ENCODE measurements around the gene ACADS.

DNA sequence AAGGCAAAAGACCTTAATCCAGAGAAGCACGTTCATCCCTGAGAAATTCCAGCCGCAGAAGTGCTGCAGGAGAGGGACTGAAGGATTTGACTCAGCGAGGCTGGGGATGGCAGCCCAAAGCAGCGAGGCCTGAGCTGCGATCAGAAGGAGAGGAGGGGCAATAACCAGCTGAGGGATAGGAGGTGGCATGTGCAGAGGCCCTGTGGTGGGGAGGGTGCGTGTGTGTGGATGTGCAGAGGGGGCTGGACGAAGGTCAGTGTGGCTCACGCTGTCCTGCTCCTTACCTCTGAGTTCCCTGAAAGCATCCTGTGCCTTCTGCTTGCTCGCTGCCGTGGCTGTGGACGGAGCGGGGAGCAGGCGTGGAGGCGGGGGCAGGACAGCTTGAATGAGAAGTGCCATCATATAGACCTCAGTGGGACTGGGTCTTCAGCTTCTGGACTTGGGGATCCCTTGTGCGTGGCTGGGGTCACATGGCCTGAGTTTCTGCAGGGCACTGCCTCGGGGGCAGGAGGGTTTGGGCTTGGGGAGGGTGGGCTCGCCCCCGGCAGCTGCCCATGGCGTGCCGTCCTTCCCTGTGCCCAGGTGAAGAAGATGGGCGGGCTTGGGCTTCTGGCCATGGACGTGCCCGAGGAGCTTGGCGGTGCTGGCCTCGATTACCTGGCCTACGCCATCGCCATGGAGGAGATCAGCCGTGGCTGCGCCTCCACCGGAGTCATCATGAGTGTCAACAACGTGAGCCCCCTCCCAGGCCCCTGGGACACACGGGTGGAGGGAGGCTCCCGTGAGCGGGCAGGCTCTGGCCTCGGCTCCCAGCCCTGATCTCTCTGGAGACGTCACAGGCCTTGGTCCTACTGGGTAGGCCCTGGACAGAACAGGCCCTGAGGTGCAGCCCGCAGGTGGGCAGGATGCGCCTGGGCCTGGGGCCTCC, 11.0 kb downstream of the ACADS start:
- TF ChIP-seq, protein P1, sequence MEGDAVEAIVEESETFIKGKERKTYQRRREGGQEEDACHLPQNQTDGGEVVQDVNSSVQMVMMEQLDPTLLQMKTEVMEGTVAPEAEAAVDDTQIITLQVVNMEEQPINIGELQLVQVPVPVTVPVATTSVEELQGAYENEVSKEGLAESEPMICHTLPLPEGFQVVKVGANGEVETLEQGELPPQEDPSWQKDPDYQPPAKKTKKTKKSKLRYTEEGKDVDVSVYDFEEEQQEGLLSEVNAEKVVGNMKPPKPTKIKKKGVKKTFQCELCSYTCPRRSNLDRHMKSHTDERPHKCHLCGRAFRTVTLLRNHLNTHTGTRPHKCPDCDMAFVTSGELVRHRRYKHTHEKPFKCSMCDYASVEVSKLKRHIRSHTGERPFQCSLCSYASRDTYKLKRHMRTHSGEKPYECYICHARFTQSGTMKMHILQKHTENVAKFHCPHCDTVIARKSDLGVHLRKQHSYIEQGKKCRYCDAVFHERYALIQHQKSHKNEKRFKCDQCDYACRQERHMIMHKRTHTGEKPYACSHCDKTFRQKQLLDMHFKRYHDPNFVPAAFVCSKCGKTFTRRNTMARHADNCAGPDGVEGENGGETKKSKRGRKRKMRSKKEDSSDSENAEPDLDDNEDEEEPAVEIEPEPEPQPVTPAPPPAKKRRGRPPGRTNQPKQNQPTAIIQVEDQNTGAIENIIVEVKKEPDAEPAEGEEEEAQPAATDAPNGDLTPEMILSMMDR (IDR thresholded peaks at IDR 0.05): no peak
- TF ChIP-seq ZNF121 (CRISPR knock-in tag; IDR thresholded peaks at IDR 0.05): no peak
- no peak for TF ChIP-seq NR2C2 (CRISPR knock-in tag; IDR thresholded peaks at IDR 0.05)
- TF ChIP-seq, protein P2, sequence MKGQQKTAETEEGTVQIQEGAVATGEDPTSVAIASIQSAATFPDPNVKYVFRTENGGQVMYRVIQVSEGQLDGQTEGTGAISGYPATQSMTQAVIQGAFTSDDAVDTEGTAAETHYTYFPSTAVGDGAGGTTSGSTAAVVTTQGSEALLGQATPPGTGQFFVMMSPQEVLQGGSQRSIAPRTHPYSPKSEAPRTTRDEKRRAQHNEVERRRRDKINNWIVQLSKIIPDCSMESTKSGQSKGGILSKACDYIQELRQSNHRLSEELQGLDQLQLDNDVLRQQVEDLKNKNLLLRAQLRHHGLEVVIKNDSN (CRISPR knock-in tag; IDR thresholded peaks at IDR 0.05): no peak
- TF ChIP-seq, protein P3, sequence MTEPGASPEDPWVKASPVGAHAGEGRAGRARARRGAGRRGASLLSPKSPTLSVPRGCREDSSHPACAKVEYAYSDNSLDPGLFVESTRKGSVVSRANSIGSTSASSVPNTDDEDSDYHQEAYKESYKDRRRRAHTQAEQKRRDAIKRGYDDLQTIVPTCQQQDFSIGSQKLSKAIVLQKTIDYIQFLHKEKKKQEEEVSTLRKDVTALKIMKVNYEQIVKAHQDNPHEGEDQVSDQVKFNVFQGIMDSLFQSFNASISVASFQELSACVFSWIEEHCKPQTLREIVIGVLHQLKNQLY (CRISPR knock-in tag; IDR thresholded peaks at IDR 0.05): no peak
- TF ChIP-seq, protein P4, sequence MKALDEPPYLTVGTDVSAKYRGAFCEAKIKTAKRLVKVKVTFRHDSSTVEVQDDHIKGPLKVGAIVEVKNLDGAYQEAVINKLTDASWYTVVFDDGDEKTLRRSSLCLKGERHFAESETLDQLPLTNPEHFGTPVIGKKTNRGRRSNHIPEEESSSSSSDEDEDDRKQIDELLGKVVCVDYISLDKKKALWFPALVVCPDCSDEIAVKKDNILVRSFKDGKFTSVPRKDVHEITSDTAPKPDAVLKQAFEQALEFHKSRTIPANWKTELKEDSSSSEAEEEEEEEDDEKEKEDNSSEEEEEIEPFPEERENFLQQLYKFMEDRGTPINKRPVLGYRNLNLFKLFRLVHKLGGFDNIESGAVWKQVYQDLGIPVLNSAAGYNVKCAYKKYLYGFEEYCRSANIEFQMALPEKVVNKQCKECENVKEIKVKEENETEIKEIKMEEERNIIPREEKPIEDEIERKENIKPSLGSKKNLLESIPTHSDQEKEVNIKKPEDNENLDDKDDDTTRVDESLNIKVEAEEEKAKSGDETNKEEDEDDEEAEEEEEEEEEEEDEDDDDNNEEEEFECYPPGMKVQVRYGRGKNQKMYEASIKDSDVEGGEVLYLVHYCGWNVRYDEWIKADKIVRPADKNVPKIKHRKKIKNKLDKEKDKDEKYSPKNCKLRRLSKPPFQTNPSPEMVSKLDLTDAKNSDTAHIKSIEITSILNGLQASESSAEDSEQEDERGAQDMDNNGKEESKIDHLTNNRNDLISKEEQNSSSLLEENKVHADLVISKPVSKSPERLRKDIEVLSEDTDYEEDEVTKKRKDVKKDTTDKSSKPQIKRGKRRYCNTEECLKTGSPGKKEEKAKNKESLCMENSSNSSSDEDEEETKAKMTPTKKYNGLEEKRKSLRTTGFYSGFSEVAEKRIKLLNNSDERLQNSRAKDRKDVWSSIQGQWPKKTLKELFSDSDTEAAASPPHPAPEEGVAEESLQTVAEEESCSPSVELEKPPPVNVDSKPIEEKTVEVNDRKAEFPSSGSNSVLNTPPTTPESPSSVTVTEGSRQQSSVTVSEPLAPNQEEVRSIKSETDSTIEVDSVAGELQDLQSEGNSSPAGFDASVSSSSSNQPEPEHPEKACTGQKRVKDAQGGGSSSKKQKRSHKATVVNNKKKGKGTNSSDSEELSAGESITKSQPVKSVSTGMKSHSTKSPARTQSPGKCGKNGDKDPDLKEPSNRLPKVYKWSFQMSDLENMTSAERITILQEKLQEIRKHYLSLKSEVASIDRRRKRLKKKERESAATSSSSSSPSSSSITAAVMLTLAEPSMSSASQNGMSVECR (CRISPR knock-in tag; IDR thresholded peaks at IDR 0.05; ENCODE audit: borderline replicate concordance): no peak
- no peak for TF ChIP-seq ZNF232 (CRISPR knock-in tag; IDR thresholded peaks at IDR 0.05)
- no peak for TF ChIP-seq SP1 (CRISPR knock-in tag; conservative IDR thresholded peaks at IDR 0.05)
- no peak for TF ChIP-seq CREM (CRISPR knock-in tag; IDR thresholded peaks at IDR 0.05)
- TF ChIP-seq, protein P5, sequence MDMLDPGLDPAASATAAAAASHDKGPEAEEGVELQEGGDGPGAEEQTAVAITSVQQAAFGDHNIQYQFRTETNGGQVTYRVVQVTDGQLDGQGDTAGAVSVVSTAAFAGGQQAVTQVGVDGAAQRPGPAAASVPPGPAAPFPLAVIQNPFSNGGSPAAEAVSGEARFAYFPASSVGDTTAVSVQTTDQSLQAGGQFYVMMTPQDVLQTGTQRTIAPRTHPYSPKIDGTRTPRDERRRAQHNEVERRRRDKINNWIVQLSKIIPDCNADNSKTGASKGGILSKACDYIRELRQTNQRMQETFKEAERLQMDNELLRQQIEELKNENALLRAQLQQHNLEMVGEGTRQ (CRISPR knock-in tag; IDR thresholded peaks at IDR 0.05): no peak

Measured in WTC11 (cell line).